ENCODE results near the gene LNX1.

Gene LNX1

DNA sequence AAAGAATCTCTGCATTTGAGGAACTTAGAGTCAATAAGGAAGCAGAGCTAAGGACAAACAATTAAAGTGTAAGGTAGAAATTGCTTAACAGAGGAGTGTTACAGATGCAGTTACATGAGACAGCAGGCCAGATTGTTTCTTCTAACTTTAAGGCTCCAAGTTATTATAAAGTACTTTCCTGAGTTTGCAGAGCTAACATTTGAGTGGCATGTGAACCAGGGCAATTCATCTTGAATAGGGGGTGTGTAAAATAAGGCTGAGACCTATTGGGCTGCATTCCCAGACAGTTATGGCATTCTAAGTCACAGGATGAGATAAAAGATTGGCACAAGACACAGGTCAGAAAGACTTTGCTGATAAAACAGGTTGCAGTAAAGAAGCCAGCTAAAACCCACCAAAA lies 7.6 kb upstream of the LNX1 start:
- DNase-seq = no peak

DNA sequence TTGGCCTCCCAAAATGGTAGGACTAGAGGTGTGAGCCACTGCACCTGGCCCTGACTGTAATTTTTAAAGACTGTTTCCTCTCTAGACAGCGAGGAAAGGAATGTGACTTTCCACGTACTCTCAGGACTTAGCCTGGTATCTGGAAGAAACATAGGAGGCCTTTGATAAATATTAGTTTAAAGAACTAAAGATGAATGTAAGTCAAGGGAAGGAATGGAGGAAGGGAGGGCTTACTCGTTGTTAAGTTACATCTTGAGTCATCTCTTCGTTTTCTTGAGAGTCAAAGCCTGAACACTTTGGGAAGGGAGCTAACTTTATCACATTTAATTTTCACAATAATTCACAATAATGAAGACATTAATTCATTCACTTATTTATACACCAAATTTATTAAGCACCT lies 7.2 kb upstream of the LNX1 start:
- no peak for DNase-seq

DNA sequence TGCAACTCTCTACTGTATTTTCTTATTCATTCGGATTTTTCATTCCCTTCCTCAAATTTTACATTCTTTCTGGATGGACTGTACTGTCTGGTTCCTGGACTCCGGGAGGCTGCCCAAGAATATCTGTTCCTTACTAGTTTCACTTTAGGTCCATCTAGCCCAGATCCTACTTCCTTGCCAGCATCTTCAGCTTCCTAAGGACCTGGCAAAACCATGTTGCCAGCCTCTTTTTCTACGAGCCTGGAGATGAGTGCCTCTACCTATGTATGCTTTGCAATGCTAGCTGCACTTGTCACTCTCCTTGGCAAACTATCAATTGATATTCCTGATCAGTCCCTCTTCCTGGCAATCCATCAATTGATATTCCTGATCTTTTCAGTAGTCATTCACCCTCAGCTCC lies 5.6 kb upstream of the LNX1 start:
- no peak for DNase-seq

DNA sequence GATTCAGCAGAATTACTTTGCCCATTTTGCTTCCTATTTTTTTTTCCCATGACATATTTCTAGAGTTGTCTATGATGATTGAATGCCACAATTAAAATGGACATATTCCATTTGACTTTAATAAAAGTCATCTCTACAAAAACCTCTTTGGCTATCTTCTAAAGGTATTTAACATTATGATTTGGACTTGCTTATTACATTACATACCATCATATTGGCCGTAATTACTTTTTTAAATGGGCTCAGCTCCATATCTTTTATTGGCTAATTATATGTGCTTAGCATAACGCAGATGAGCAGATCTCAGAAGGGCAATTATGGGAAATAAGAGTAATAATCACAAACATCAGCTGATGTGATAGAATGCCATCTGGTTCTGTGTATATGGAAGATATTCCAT lies 4.5 kb upstream of the LNX1 start:
- no peak for DNase-seq

DNA sequence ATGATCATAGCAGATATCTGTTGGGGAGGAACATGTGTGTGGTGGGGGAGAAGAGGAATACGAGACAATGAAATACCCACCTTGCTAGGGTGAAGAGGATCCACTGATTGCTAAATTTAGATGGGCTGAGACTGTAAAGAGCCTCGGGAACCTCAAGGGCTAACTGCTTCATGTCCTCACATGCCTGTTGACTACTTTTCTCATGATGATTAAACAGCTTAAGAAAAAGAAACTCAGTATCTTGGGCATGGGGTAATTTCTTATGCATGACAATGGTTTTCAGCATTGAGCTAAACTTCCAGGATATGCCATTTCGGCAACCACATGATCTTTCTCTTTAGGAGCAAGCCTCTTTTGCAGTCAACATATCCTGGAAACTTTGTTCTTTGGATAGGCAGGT lies 3.9 kb upstream of the LNX1 start:
- DNase-seq = no peak

DNA sequence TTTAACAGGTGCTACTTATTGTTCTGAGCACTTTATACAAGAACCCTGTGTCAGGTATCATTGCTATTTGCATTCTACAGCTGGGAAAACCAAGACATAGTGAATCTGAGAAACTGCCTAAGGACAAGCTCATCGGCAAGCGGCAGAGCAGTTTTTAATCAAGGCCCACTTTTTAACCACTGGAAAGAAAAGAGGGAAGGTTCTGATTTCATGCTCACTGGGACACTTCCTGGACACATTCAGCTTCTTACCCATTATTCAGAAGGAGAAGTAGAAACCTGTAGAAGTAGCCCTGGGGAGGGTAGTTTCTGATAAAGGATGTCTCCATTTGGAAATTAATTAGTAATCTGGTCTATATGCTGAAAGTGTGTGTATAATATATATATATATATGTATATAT lies 2.5 kb upstream of the LNX1 start:
- DNase-seq = no peak

DNA sequence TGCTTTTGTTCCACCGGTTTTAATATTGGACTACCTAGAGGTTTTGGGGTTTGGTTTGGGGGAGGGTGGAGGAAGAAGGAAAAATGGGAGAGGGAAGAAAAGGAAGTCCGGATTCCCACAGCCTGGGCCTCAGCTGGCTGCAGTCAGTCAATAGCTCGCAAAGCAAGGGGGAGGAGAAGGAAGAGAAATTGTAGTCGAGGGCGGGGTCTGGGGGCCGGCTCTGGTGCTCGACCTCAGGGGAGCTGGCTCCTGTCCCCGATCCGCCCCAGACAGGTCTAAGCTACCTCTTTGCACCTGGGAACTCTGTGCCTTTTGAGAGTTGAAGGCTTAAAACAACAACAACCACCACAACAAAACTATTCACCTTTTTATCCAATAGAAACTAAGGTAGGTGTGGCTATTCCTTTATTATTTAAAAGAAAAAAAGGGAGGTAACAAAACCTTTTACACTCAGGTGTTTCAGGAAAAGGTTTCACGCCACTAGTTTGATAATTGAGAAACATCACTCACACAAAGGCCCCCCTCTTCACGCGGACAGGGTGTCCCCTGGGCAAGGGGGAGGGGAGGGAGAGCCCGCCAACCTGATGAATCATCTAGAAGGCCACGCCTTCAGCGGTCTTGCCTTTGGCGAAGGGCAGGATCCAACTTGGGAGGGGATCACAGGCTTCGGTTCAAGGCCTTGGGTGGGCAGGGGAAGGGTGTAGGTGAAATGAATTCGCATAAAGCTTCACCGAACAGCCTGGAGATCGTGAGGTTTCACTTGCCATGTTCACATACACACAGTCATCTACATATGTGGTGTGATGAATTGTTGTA lies 1.6 kb upstream of the LNX1 start:
- no peak for DNase-seq

DNA sequence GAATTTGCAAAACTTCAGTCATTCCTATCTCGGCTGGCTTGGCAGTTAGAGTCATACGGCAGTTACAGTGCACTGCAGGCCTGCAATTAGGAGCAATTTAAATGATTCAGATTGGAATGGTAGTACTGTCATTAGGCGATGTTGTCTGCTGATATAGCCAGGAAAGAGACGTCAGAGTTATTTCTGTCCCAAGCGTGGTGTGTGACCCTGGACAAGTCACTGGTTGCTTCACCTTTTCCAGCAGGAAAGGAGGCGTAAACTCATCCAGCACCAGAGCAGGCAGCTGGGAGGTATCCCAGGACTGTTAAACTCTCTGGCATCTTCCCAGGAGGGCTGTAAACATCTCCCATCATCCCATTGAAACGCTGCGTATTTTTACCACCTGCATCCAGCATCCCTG lies 836 bp upstream of the LNX1 start:
- no peak for DNase-seq

DNA sequence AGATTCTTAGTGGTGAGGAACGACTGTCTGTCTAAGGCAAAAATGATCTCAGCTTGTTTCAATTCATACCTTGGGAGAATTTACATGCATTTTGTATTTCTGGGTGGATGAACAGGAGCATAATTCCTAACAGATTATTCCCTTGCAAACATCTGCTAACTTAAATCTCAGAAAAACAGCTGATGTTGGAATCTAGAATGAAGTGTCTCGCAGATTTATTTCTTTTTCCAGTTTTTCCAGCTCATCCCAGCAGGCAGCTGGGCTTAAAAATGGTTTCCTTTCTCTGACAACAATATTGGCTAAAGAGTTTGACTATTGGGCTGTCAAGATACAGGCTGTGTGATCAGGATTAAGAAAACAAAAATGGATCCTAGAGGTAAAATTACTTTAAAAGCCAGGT lies 1.1 kb downstream of the LNX1 start:
- DNase-seq = no peak

DNA sequence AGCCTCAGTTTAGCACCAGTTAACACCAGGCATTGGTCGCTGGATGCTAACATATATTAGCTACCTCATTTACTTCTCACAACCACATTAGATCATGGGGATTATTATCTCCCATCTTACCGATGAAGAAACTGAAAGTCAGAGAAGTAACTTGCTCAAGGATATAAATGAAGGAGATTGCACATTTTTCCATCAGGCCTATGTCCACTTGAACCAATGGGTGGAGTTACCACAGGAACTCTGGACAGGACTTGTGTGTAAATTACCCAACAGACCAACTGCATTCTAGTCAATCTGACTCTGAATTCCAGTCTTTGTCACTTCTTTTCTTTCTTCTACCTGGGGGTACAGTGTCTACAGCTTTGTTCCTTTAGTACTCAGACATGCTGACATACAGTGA lies 1.8 kb downstream of the LNX1 start:
- DNase-seq = no peak

DNA sequence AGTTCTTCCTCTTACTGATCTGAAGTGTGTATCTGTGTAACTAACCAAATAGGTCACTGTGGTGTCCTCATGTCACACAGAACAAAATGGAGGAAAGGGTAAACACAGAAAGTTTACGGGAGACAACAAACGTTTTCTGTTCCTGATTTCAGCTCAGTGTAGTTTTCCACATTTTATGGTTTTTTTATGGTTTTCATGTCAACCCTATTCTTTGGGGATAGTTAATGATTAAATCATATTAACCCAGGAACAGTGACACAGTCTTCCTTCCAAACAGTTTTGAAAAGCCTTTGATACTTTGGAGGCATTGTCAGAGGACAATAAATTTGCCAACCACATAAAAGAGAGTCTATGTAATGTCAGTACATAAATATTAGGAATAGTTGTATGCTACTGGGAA lies 4.2 kb downstream of the LNX1 start:
- DNase-seq = no peak

DNA sequence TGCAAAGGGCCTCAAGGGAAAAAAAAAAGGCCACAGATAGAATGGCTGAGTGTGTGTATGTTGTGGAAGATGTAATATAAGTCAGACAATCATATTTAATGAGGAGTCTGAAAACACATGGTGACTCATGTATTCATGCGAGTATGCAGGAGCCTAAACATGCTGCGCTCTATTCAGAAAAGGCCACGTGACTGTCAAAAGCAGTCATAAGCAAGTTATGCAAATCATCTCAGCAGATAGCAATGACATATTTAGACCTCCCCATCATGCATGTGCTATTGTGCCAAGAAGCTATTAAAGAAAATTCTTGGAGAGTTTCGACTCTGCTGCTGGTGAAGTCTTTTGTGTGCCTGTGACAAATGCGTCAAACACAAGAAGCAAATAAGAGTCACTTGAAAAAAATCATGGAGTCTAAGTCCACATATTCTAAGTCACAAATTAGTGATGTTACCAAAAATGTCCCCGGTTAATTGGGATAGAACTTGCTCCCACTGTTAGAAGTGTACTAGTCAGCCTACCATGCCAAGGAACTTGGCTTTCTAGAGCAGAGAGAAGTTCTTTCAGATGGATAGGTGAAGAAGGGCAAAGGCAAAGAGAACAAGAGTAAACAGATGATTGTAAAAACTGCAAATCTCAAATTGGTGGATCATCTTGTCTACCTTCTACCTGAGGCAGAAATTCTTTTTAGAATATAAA lies 5.0 kb downstream of the LNX1 start:
- DNase-seq = no peak

DNA sequence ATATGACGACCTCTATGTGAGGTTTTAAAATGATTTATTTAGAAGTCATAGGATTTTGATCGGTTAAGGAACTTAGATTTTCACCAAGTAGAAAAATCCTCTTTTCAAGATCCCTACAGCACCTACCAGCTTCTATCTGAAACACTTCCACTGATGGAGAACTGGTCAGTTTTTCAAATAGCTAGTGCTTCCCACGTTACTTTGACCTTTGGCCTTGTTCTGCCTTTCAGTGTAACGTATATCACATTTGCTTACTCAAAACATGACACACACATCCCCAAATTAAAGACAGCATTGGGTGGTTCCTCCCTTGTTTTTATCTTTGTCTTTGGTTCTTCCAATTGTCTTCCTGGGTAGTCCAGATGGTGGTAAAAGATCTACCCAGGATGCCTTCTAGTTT lies 6.6 kb downstream of the LNX1 start:
- no peak for DNase-seq

DNA sequence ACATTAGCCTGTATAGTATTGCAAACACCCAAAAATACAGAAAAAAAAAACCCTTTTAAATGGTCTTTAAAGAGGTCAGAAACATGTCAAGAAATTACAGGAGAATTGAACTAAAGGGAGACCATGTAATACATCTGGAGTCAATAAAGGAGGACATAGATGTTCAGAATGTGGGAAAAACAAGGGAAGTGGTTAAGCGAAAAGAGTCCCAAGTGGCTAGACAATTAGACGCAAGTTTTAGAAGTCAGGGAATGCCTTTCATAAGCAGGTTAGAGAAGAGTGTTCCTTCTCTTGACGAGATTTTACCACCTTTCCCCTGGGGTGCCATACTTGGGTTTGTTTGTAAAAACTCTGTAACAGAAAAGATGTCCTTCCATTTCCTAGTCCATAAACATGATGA lies 7.8 kb downstream of the LNX1 start:
- DNase-seq = no peak

DNA sequence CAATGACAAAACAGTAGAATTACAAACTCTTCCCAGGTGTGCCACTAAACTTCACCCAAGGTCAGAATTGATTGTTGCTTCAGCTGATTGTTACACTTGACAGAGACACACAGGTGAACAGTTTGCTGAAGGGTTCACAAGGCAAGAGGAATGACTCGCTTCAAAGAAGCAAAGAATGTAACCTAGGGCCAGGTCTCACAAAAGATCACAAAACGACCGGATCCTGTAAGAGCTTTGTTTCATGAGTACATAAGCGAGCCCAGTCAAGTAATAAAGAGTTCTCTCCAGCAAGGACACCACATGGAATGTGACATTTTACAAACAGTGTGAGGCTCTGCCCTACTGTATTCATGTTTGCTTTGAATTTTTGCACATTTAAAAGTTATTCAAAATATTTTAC lies 9.1 kb downstream of the LNX1 start:
- DNase-seq = no peak

DNA sequence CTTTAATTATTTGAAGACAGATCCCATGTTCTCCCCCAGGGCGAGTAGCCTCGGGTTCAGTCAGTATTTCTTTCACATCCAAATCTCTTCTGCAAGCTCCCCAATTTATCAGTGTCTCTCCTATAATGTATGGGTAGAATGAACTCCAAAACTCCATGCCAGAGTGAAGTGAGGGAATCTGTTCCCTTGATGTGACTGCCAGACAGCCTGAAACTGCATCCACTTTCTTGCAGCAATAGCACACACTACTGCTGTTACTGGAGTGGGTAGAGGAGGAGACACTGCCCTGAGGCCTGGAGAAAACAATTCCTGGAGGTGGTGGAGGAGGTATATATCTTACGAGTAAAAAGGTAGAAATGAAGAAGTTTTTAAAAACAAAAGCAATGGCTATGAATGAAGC lies 11.0 kb downstream of the LNX1 start:
- DNase-seq = no peak

DNA sequence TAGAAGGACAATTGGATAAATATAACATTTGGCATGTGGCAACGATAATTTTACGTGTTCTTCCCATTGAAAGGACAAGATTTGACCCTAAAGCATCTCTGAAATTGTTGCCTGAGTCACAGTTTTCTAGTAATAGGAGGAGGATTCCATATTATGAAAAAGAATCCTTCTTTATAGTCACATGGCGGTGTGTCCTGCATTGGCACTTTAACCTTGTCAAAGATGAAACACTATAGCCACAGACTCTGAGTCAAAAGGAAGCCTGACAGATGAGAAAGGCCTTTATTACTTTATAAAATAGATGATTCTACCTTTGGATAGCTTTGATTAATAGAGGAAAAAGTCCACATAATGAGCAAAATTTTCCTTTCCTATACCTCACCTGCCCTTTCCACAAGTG lies 11.5 kb downstream of the LNX1 start:
- no peak for DNase-seq

DNA sequence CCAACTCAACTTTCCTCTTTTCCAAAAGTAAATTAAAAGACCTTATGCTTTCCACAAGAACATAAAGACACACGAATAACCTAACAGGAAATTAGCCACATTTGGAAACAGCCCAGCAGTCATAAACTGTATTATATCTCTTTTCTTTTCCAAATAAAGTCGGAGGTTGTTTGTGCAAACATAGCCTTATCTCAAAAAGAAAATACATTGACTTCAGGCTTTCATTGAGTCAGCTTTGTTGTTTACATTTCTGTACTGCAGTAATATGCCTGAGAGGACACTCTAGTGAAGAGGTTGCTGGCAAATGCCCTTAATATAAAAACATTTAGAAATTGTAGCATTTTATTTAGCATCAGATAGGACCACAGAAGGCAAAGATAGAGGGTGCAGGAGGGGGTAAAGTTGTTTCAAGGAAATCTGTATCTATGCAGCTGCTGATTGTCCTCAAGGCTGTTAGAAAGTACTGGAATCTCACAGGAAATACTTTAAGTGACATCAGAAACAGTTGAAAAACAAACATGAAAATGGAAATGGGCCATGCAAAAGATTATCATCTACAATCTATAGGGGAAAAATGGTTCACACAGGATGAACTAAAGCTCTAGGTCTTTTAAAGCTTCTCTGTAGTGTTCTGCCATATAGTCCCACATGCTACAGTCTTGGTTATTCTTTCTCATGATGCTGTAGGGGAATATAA lies 14.5 kb downstream of the LNX1 start:
- peak; percentile 25 for DNase-seq

DNA sequence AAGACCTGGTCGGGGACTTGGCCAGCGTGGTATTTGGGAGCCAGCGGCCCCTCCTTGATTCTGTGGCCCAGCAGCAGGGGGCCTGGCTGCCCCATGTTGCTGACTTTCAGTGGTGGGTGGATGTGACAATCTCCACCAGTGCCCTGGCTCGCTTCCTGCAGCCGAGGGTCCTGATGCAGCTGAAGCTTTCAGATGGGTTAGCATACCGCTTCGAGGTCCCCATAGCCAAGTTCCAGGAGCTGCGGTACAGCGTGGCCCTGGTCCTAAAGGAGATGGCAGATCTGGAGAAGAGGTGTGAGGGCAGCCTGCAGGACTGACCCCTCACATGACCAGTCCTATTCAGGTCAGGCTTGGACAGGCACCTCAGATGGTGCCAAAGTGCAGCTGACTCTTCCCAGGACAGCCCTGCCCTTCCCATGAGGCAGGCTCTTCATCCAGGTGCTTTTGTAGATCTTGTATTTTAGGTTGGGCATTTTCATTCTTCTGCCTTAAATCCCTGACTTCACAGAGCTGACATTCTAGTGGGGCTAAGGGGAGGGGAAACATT lies 15.1 kb downstream of the LNX1 start:
- DNase-seq = no peak

DNA sequence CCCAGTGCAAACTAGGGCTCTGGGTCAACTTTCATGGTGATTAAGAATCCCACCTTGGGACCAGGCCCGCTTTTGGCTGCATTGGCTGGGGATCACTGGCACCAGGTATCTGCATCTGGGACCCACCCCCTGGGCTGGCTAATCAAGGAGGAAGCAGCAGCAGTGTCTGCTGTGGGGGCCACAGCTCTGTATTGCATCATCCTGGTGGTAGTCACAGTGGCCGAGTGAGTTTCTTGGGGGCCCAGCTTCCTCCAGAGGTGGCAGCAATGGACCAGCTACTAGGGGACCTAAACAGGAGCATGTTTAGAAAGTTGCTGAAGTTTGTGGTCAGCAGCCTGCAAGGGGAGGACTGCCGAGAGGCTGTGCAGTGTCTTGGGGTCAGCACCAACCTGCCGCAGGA lies 15.7 kb downstream of the LNX1 start:
- no peak for DNase-seq

DNA sequence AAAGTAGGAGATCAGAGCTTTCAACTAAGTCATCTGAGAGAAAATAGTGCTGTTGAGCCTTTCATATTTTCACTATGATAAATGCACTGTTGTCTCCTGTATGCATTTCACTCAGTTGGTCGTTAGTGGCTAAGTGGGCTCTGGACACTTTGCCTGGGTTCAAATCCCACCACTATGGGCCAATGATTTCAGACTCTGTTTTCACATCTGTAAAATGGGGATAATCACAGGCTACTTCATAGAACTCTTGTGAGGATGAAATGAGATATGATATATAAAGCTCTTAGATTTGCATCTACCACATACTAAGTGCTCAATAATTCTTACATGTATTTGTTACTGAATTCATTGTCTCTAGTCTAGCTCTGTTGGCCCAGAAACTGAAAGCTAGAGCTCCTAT lies 16.8 kb downstream of the LNX1 start:
- DNase-seq = no peak

DNA sequence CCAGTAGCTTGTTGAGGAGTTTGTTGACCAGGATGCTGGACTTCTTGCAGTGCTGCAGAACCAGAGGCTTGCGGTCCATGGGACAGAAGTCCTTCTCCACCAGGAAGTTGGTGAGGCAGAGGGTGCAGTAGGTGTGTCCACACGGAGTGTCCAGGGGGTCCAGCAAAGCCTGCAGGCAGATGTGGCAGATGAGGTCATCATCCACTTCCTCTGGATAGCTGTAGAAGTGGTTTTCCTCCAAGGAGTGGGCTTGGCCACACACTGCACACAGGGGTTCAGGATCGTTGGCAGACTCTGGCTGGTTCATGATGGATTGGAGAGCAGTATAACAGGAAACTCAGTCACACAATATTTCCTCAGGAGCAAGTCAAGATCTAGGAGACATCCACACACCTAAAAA lies 17.6 kb downstream of the LNX1 start:
- DNase-seq = no peak

DNA sequence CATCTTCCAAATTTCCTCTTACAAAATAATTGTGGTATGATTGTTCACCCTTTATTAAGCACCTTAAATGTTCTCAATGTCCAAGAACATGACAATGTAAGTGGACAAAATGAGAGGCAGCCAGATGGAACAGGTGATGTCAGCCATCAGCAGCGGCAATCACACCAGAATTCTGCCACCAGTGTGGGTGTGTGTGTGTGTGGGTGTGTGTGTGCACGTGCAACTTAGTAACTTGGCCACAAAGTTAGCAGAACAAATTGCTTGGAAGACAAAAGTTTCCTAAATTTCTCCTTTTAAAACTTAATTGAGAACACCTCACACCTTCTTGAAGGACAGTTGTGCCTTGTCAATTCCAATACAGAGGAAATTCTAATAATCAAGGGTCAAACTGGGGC lies 18.7 kb downstream of the LNX1 start:
- DNase-seq = no peak
